Measurements from ENCODE around the gene PIK3CG. TPM values are rescaled to one million over a fixed set of nuclear protein-coding genes. Genes with fewer than 3 reads are reported as not detected.
"Not testable (repeated sequence)": the region's sequence is repeated elsewhere in the genome, so short reads cannot be mapped to it uniquely, and the experiment has no call there.

PIK3CG gene
- total RNA-seq, 4 donors from 2014 or later, result 6.2 to 34.7 (median 9.7) TPM

DNA sequence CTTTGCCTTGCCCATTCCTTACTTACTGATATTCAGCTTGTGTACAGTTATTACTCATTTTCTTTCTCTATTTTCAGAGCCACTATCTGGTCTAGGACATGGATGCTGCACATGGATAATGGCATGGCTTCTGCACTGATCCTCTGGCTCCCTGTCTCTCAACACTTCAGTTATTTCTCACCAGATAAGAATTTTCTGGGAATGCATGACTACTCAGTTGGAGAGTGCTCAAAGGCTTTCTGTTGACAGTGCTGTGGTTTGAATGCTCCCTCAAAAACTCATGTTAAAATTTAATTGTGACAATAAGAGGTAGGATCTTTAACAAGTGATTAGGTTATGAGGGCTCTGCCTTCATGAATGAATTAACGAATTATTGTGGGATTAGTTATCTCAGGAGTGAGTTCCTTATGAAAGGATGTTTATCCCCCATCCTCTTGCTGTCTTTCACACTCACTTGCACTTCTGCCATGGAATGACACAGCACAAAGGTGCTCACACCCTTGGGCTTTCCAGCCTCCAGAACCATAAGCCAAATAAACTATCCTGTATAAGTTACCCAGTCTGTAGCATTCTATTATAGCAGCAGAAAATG lies 16.1 kb upstream of the PIK3CG start:
- Histone ChIP-seq H3K9me3 (no peaks in the 10 kb centered on the region), H3K36me3 (no peaks in the 10 kb centered on the region), H3K27ac (no peak overlapping the region), H3K4me3 (no peak overlapping the region), H3K4me1 (no peaks in the 10 kb centered on the region), H3K27me3 (no peaks in the 10 kb centered on the region)
- TF ChIP-seq POLR2A (IDR thresholded peaks at IDR 0.05), result no peak
- no peak for DNase-seq

DNA sequence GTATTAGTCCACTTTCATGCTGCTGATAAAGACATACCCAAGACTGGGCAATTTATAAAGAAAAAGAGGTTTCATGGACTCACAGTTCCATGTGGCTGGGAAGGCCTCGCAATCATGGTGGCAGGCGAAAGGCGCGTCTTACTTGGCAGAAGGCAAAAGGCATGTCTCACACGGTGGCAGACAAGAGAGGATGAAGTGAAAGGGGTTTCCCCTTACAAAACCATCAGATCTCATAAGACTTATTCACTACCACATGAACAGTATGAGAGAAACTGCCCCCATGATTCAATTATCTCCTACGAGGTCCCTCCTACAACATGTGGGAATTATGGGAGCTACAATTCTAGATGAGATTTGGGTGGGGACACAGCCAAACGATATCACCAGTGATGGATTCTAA lies 13.4 kb upstream of the PIK3CG start:
- H3K9me3 ChIP-seq, DNase-seq, H3K27ac ChIP-seq, H3K36me3 ChIP-seq, H3K4me1 ChIP-seq, H3K27me3 ChIP-seq, H3K4me3 ChIP-seq: not testable (repeated sequence)

DNA sequence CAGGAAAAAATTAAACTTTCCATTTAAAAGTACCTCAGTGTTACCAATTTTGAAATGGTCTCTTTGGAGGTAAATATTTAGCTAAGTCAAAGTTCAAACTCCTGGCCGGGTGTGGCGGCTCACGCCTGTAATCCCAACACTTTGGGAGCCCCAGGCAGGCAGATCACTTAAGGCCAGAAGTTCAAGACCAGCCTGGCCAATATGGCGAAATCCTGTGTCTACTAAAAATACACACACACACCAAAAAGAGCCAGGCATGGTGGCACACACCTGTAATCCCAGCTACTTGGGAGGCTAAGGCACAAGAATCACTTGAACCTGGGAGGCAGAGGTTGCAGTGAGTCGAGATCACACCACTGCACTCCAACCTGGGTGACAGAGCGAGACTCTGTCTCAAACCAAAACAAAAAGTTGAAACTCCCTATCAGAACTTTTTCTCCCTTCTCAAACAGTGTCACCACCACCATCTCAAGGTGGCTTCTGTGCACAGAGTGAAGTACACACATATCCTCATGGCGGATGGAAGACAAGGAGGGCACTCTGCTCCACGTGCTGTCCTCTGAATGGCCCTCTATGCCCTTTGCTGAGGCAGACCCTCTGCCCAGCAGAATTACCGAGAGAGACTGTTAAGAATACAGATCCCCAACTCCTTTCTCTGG lies 11.7 kb upstream of the PIK3CG start:
- Histone ChIP-seq H3K36me3 (no peaks in the 10 kb centered on the region), H3K4me1 (no peaks in the 10 kb centered on the region), H3K4me3 (no peak overlapping the region), H3K27ac (no peak overlapping the region), H3K9me3 (no peaks in the 10 kb centered on the region), H3K27me3 (no peaks in the 10 kb centered on the region)
- no peak for DNase-seq
- TF ChIP-seq, protein P1, sequence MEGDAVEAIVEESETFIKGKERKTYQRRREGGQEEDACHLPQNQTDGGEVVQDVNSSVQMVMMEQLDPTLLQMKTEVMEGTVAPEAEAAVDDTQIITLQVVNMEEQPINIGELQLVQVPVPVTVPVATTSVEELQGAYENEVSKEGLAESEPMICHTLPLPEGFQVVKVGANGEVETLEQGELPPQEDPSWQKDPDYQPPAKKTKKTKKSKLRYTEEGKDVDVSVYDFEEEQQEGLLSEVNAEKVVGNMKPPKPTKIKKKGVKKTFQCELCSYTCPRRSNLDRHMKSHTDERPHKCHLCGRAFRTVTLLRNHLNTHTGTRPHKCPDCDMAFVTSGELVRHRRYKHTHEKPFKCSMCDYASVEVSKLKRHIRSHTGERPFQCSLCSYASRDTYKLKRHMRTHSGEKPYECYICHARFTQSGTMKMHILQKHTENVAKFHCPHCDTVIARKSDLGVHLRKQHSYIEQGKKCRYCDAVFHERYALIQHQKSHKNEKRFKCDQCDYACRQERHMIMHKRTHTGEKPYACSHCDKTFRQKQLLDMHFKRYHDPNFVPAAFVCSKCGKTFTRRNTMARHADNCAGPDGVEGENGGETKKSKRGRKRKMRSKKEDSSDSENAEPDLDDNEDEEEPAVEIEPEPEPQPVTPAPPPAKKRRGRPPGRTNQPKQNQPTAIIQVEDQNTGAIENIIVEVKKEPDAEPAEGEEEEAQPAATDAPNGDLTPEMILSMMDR (IDR thresholded peaks at IDR 0.05), result no peak
- TF ChIP-seq POLR2A (IDR thresholded peaks at IDR 0.05), result no peak

DNA sequence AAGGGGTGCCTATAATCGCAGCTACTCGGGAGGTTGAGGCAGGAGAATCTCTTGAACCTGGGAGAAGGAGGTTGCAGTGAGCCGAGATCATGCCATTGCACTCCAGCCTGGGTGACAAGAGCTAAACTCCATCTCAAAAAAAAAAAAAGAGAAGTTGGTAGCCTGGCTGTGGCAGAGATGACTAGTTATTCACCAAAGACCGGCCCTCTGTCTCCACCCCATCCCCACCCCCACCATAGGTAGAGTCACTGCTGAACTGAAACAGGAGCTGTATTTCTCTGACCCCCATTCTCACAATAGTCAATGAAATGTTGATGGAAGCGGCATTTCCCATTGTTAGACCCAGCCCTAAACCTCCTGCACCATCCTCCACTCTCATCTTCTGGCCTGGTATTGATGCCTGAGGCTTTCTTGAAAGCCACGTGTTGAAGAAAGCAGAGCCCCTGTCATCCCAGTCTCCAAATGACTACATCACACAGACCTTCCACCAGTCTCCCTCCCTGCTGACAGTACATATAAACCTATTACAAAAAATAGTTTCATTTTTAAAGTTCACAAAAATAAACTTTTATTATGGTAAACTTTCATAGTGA lies 9.4 kb upstream of the PIK3CG start:
- Histone ChIP-seq H3K4me3 (no peak overlapping the region), H3K27me3 (no peaks in the 10 kb centered on the region), H3K9me3 (no peaks in the 10 kb centered on the region), H3K27ac (no peak overlapping the region), H3K4me1 (peaks cover 0 to 4% (median 0%) of the 10 kb centered on the region in 4 donors), H3K36me3 (no peaks in the 10 kb centered on the region)
- no peak for DNase-seq
- TF ChIP-seq POLR2A (IDR thresholded peaks at IDR 0.05), result no peak
- TF ChIP-seq, protein P1 (IDR thresholded peaks at IDR 0.05), result no peak

DNA sequence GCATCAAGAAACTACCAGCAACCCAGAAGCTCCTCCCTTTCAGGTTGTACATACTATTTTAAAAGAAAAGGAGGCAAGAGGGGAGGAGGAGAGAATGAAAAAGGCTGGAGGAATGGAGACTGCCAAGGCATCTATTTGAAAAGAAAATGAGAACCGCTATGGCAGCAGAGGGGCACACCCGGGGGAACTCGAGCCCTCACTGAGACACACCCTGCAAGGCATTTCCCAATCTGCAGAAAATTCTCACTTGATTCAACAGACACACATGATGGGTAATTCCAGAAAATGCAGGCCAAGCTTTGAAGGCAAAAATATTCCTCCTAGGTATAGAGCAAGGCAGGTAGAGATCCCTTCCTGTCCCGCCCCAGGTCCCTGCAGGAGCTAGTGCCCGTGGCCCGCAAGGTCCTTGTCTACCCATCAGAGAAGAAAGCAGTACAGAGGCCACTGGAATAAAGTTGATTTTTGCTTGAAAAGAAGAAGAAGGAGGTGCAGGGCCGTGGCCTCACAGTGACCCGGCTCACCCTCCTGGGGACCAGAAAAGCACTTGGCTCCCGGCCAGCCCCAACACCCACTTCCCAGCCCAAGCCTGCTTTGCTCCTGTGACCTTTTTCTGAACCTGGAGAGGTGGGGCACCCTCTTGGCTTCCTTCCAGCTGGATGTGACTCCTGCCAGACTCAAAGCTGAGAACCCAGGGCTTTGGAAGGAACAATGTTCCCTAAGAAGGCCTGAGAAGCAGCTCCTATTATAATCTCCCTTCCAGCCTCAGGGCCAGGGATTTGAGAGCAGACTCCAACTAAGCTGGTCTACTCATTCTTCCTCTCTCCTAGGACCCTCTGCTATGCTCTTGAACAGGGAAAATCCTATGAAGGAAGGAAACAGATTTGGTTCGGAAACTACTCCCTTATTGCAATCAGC lies 6.2 kb upstream of the PIK3CG start:
- H3K27ac ChIP-seq, result no peak overlapping the region
- no peak overlapping the region for H3K4me3 ChIP-seq
- no peaks in the 10 kb centered on the region for H3K36me3 ChIP-seq
- peak in 2 of 3 donors; percentile 51 to 63 for DNase-seq
- no peaks in the 10 kb centered on the region for H3K27me3 ChIP-seq
- H3K9me3 ChIP-seq, result no peaks in the 10 kb centered on the region
- TF ChIP-seq, protein P1 (IDR thresholded peaks at IDR 0.05), result no peak
- TF ChIP-seq POLR2A (IDR thresholded peaks at IDR 0.05), result no peak
- H3K4me1 ChIP-seq, result peaks cover 0 to 10% (median 4%) of the 10 kb centered on the region in 4 donors

DNA sequence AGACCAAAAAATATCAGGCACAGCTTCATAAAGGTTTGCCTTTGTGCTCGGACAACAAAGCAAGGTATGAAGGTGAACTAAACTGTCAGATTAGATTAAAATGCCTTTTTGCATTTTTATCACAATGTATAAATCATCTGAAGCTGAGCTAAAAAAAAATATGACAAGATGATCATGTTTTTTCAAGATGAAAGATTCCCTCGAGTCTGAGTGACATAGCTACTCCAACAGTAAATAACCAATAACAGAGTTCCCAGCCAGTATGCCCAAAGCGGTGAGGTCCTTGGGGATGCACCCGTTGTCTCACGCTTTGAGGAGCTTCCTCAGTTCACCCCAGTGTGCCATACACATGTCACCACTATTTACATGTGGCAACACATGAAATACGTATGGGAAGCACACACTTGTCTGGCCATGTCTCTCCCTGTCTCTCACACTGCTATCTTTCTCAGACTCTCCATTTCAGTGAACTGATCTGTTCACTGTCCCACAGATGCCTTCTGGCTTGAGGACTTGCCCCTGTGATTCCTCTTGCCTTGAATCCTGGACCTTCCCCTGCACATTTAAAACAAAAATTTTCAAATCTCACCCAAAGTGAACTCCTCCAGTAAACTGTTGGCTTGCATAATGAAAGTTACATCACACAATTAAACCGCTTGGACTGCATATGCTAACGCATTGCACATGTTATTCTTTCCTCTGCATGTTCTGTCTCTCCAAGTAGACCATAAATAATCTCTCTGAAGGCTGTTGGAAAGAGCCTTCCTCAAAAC lies 2.6 kb upstream of the PIK3CG start:
- DNase-seq, result no peak
- Histone ChIP-seq H3K36me3 (no peaks in the 10 kb centered on the region), H3K27ac (no peak overlapping the region), H3K27me3 (no peaks in the 10 kb centered on the region), H3K4me3 (no peak overlapping the region), H3K9me3 (no peaks in the 10 kb centered on the region), H3K4me1 (peaks cover 0 to 19% (median 9%) of the 10 kb centered on the region in 4 donors)
- TF ChIP-seq, protein P1 (IDR thresholded peaks at IDR 0.05), result no peak
- no peak for TF ChIP-seq POLR2A (IDR thresholded peaks at IDR 0.05)
